GM18907 (cell line): ENCODE measurements around the gene TUBB8B.
"Not testable (repeated sequence)": the region's sequence is repeated elsewhere in the genome, so short reads cannot be mapped to it uniquely, and the experiment has no call there.

Source experiments
- ATAC-seq: cut with Tn5 transposase; IDR thresholded peaks from one replicate; pipeline ENCODE4 v1.9.1; 2021; ENCODE audit warnings: mild to moderate bottlenecking, moderate library complexity; ENCODE audit not compliant: unreplicated experiment

TUBB8B gene

DNA sequence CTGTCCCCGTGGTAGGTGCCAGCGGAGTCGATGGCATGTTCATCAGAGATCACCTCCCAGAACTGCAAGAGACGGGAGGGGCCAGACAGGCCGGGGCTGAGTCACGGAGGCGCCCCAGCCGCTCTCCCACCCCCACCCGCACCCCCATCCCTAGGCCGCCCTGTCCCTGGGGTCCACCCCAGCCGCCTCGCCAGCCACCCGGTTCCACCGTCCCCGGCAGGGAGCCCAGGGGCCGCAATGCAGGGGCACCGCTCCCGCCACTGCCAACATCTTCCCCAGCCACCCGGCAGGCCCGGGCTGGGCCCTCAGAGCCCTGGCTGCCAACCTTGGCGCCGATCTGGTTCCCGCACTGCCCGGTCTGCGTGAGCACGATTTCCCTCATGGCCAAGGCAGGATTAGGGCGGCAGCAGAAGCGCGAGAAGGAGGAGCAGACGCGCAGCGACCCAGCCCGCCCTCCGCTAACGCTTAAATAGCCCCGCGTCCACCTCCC lies at the start of gene TUBB8B:
Gene TUBB8B, minus strand, starts transcription at position 440 of the 490 bp plus-strand sequence. Its CDS starts 58 bp downstream, at position 382.
- ATAC-seq = not testable (repeated sequence)

GRCh38 chr18:97252-97914 lies 48.0 kb upstream of the TUBB8B start:
- ATAC-seq = peak; percentile 87

DNA sequence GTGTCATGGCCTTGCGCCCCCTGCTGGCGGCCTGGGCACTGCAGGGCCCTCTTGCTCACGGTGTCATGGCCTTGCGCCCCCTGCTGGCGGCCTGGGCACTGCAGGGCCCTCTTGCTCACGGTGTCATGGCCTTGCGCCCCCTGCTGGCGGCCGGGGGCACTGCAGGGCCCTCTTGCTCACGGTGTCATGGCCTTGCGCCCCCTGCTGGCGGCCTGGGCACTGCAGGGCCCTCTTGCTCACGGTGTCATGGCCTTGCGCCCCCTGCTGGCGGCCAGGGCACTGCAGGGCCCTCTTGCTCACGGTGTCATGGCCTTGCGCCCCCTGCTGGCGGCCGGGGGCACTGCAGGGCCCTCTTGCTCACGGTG lies 47.3 kb upstream of the TUBB8B start:
- not testable (repeated sequence) for ATAC-seq

DNA sequence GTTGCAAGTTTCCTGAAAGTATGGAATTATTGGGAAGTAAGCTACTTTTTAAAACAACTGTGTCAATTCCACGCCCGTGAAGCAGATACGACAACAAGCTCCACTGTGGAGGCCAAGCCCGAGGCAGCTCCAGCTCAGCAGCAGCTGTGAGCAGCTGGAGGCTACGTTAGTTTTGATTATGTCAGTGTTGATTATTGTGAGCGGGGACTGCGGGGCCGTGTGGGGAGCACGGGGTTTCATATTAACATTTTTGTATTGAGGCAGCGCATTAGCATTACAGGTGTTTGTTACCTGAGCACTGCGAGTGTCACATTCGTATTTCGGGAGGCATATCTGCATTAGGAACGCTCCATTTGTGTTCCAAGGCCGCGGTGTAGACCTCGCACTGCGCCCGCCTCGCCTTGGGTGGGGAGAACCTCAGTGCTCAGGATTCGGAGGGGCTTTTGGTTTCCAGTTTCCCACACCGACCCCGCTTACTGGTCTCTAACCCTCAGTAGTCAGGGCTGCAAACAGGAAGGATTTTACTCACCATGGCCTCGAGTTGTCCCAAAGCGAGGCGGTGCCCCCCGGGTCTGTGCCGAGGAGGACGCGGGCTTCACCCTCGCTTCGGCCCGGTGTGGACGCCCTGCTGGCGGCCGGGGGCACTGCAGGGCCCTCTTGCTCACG lies 46.8 kb upstream of the TUBB8B start:
- ATAC-seq = peak; percentile 54

DNA sequence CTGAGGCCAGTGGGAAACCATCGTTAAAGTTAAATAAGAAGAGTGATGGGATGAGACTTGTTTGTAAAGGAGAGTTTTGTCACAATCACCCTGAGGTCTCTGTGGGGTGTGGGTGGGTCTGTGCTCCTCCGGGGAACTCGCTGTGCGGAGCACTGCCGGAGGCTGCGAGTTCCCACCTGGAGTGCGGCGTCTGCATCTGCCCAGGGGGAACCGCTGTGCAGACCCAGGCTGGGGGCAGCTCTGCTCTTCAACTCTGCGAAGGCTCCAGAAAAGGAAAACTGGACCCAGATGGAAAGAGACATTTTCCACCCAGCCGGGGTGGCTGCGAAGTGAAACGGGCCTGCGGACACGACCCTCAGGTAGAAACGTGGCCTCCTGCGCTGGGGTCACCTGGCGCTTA lies 46.2 kb upstream of the TUBB8B start:
- not testable (repeated sequence) for ATAC-seq

- not testable (repeated sequence) for ATAC-seq
Measured at GRCh38 chr18:93897-94408, 44.5 kb upstream of the TUBB8B start.

DNA sequence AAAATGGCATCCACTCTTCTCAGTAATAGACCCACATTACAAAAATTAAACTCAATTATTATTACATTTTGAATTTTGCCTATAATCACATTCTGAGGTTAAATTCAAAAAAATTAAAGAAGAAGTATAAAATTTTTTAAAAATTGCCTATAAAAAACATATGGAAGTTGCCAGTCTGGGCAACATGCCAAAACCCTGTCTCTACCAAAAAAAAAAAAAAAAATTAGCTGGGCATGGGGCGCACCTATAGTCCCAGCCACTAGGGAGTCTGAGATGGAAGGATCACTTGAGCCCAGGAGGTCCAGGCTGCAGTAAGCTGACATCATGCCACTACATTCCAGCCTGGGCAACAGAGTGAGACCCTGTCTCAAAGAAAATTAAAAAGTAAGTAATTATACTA lies 42.1 kb upstream of the TUBB8B start:
- ATAC-seq = not testable (repeated sequence)

DNA sequence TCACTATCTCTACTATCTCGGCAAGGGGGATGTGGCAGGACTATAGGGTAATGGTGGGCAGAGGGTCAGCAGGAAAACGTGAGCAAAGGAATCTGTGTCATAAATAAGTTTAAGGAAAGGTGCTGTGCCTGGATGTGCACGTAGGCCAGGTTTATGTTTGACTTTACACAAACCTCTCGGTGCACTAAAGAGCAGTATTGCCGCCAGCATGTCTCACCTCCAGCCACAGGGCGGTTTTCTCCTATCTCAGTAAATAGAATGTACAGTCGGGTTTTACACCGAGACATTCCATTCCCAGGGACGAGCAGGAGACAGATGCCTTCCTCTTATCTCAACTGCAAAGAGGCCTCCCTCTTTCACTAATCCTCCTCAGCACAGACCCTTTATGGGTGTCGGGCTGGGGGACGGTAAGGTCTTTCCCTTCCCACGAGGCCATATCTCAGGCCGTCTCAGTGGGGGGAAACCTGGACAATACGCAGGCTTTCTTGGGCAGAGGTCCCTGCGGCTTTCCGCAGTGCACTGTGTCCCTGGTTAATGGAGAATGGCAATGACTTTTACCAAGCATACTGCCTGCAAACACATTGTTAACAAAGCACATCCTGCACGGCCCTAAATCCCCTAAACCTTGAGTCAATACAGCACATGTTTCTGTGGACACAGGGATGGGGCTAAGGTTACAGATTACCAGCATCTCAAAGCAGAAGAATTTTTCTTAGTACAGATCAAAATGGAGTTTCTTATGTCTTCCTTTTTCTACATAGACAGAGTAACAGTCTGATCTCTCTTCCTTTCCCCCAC lies 41.2 kb upstream of the TUBB8B start:
- ATAC-seq = not testable (repeated sequence)

- not testable (repeated sequence) for ATAC-seq
Measured at GRCh38 chr18:89124-89523, 39.7 kb upstream of the TUBB8B start.

DNA sequence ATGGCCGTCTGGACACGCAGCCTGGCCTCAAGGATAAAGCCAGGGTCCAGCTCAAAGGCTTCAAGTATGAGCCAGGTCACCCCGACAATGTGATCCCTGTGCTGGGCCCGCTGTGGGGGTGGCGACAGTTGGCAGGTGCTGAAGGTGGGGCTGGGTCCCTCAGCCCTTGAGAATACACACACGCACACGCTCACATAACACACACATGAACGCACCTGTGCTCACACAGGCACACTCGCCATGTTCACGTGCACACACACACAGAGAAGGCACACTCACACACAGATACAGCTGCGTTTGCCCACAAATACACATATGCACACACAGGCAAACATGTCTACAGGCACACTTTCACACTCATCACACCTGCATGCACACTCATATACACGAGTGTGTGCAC lies 35.4 kb upstream of the TUBB8B start:
- not testable (repeated sequence) for ATAC-seq

DNA sequence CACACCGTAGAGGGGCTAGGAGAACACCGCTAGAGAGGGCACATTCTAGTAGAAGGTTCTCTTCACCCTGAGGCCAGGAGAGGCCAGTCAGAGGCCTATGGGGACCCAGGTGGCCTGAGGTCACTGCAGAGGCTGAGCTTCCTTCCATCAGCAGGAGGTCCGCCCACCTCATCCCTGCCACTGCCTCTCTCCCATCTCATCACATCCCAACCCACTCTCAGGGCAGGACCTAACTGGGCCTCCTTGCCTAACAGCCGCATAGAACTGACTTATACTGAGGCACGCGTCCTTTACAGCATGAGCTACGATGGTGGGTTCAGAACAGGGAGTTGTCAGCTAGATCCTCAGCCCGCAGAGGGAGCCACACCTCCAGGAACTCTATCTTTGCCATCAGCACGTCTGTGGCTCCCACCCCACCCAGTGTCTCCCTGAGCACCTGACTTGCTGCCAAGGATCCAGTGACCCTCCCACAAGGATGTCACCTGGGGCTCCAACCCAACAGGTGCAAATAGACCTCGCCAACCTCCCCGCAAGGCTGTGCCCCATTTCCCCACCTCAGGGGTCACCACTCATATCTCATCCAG lies 33.3 kb upstream of the TUBB8B start:
- ATAC-seq = not testable (repeated sequence)

- ATAC-seq = not testable (repeated sequence)
Measured at GRCh38 chr18:80881-81280, 31.5 kb upstream of the TUBB8B start.

- ATAC-seq = not testable (repeated sequence)
Measured at GRCh38 chr18:80202-80601, 30.8 kb upstream of the TUBB8B start.

GRCh38 chr18:75525-76160 lies 26.2 kb upstream of the TUBB8B start:
- not testable (repeated sequence) for ATAC-seq

DNA sequence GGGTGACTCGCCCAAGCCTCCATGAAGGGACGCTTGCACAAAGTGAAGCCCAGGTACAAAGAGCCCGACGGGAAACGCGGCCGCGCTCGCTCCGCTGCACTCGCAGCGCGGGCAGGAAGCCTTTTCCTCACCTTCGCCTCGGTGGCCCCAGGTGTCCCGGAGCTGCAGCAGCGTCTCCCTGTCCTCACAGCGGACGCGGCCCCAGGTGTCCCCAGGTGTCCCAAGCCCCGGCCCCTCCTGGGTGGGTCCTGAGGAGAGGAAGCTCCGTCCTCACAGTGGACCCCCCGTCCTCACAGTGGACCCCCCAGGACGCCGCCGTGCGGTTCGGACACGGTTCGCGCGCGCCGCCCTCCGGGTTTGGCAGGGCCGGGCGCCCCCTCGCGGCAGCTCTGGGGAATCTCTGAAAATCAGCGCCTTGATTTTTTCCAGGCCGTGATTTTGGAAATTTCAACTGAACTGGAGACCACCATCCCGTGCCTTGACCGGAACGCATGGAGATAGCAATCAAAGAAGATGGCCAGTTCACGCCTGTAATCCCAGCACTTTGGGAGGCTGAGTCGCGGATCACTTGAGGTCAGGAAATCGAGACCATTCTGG lies 23.9 kb upstream of the TUBB8B start:
- not testable (repeated sequence) for ATAC-seq

GRCh38 chr18:67701-68100 lies 18.3 kb upstream of the TUBB8B start:
- ATAC-seq = not testable (repeated sequence)

GRCh38 chr18:64279-64678 lies 14.9 kb upstream of the TUBB8B start:
- ATAC-seq = not testable (repeated sequence)

- not testable (repeated sequence) for ATAC-seq
Measured at GRCh38 chr18:63656-64055, 14.2 kb upstream of the TUBB8B start.

- not testable (repeated sequence) for ATAC-seq
Measured at GRCh38 chr18:54388-54787, 5.0 kb upstream of the TUBB8B start.

- not testable (repeated sequence) for ATAC-seq
Measured at GRCh38 chr18:48696-49095, 719 bp downstream of the TUBB8B start.
